Liver (tissue), 9 donors: ENCODE results near the gene NCF4. TPM values are rescaled to one million over a fixed set of nuclear protein-coding genes. Genes with fewer than 3 reads are reported as not detected.

ENCODE experiments used
- DNase-seq: peaks from one replicate; pipeline ENCODE4 v3.0.0-alpha.2; 2017; ENCODE audit warnings: low spot score
- H3K27ac ChIP-seq, 2 donors: one replicate each; pipeline ENCODE4 v1.7.0; 2013; ENCODE audit warnings: inconsistent platforms in 2 of 2, low read length in 2 of 2, control low read depth in 1 of 2, low read depth in 1 of 2, mild to moderate bottlenecking in 1 of 2
- H3K27me3 ChIP-seq, 4 donors: one replicate each; pipeline versions ENCODE4 v1.6.1 to v1.7.0; 2013; ENCODE audit warnings: low read length in 3 of 4, inconsistent platforms in 1 of 4, mild to moderate bottlenecking in 1 of 4, moderate library complexity in 1 of 4; ENCODE audit not compliant: control insufficient read depth in 4 of 4, insufficient read depth in 4 of 4
- H3K36me3 ChIP-seq, 4 donors: one replicate each; pipeline versions ENCODE4 v1.6.1 to v1.7.0; 2013; ENCODE audit warnings: low read length in 3 of 4, mild to moderate bottlenecking in 3 of 4, low read depth in 1 of 4, moderate library complexity in 1 of 4; ENCODE audit not compliant: control insufficient read depth in 4 of 4, insufficient read depth in 3 of 4
- H3K4me1 ChIP-seq, 4 donors: one replicate each; pipeline versions ENCODE4 v1.6.1 to v1.7.0; 2013; ENCODE audit warnings: low read length in 3 of 4, mild to moderate bottlenecking in 3 of 4, moderate library complexity in 1 of 4; ENCODE audit not compliant: control insufficient read depth in 4 of 4, insufficient read depth in 4 of 4
- H3K4me3 ChIP-seq, 3 donors: one replicate each; pipeline versions ENCODE4 v1.6.1 to v1.7.0; 2013; ENCODE audit warnings: low read length in 3 of 3, control low read depth in 1 of 3, low read depth in 1 of 3, mild to moderate bottlenecking in 1 of 3
- H3K9ac ChIP-seq, 2 donors: one replicate each; pipeline ENCODE4 v1.7.0; 2013; ENCODE audit warnings: low read length in 2 of 2, mild to moderate bottlenecking in 2 of 2, moderate library complexity in 2 of 2, control low read depth in 1 of 2, low read depth in 1 of 2
- H3K9me3 ChIP-seq, 4 donors: one replicate each; pipeline versions ENCODE4 v1.6.1 to v1.7.0; 2013; ENCODE audit warnings: low read length in 3 of 4; ENCODE audit not compliant: control insufficient read depth in 4 of 4
- CTCF ChIP-seq: fragments of 150-350 bp; IDR thresholded peaks from 2 replicates; pipeline ENCODE4 v1.5.1; 2017; ENCODE audit warnings: improper control_type of control experiment, low read depth, low read length; ENCODE audit not compliant: missing input control
- FOXA1 ChIP-seq: IDR thresholded peaks from 2 replicates; pipeline ENCODE4 v1.6.1; 2016; ENCODE audit warnings: antibody characterized with exemption
- GABPA ChIP-seq, 2 donors: IDR thresholded peaks in 1 of 2; conservative IDR thresholded peaks in 1 of 2; 2 replicates each; pipeline ENCODE4 v1.6.1; 2016; ENCODE audit warnings: antibody characterized with exemption in 2 of 2, mild to moderate bottlenecking in 1 of 2, moderate library complexity in 1 of 2
- HNF4A ChIP-seq, 2 donors: conservative IDR thresholded peaks; 2 replicates each; pipeline ENCODE4 v1.6.1; 2016; ENCODE audit warnings: antibody characterized with exemption in 2 of 2, mild to moderate bottlenecking in 2 of 2
- HNF4G ChIP-seq: IDR thresholded peaks from 2 replicates; pipeline ENCODE4 v1.6.1; 2016; ENCODE audit warnings: antibody characterized with exemption
- JUND ChIP-seq, 2 donors: IDR thresholded peaks; 2 replicates each; pipeline ENCODE4 v1.6.1; 2016; ENCODE audit warnings: antibody characterized with exemption in 2 of 2
- MAX ChIP-seq: IDR thresholded peaks from 2 replicates; pipeline ENCODE4 v1.6.1; 2016; ENCODE audit warnings: antibody characterized with exemption
- NR2F2 ChIP-seq: IDR thresholded peaks from 2 replicates; pipeline ENCODE4 v1.6.1; 2016; ENCODE audit warnings: antibody characterized with exemption
- RAD21 ChIP-seq, 2 donors: IDR thresholded peaks; 2 replicates each; pipeline ENCODE4 v1.6.1; 2016; ENCODE audit warnings: antibody characterized with exemption in 2 of 2, mild to moderate bottlenecking in 2 of 2
- REST ChIP-seq: IDR thresholded peaks from 2 replicates; pipeline ENCODE4 v1.6.1; 2016; ENCODE audit warnings: antibody characterized with exemption, mild to moderate bottlenecking
- RXRA ChIP-seq, 2 donors: IDR thresholded peaks; 2 replicates each; pipeline ENCODE4 v1.6.1; 2017 to 2018; ENCODE audit warnings: antibody characterized with exemption in 2 of 2, mild to moderate bottlenecking in 1 of 2
- SP1 ChIP-seq: IDR thresholded peaks from 2 replicates; pipeline ENCODE4 v1.6.1; 2018; ENCODE audit warnings: antibody characterized with exemption, mild to moderate bottlenecking
- TAF1 ChIP-seq: conservative IDR thresholded peaks from 2 replicates; pipeline ENCODE4 v1.6.1; 2016; ENCODE audit warnings: antibody characterized with exemption, mild to moderate bottlenecking
- YY1 ChIP-seq: IDR thresholded peaks from 2 replicates; pipeline ENCODE4 v1.6.1; 2016; ENCODE audit warnings: antibody characterized with exemption, mild to moderate bottlenecking
- ZBTB33 ChIP-seq: IDR thresholded peaks from 2 replicates; pipeline ENCODE4 v1.6.1; 2016; ENCODE audit warnings: antibody characterized with exemption
- WGBS: extraction: QIAGEN DNeasy Blood & Tissue Kit; methylation state at CpG from one replicate; pipeline ENCODE4 v1.1.7; 2013; 5-methylcytosine and 5-hydroxymethylcytosine counted together
- polyA plus RNA-seq, 2 donors: library from polyadenylated mRNA; stranded (reverse) in 1 of 2; unstranded in 1 of 2; fragments of 200-250 nt in 1 of 2; fragments of >200 nt in 1 of 2; fragmentation: Nextera tagmentation in 1 of 2; extraction: Ambion mirVana in 1 of 2; gene quantifications; one replicate each; pipeline versions ENCODE4 v1.2.1 to v1.2.3, GENCODE V29; 2013 to 2015
- total RNA-seq, 2 donors: library from RNA; depleted of rRNA; stranded (reverse); fragments of >200 nt; gene quantifications; one replicate each; pipeline ENCODE4 v1.2.3, GENCODE V29; 2014
- donor health status: healthy.
- donor health status: healthy.
- donor health status: healthy.
- donor health status: healthy.
- donor health status: healthy.

NCF4 gene
- total and polyA plus RNA-seq, 4 donors: 3.9 to 14.3 (median 5.4) TPM

- DNase-seq: no peak
- Histone ChIP-seq H3K27me3 (peaks cover 0 to 4% (median 0%) of the 10 kb centered on the region in 4 donors), H3K9ac (no peak overlapping the region), H3K36me3 (no peaks in the 10 kb centered on the region), H3K4me1 (no peaks in the 10 kb centered on the region), H3K9me3 (peaks cover 0 to 4% (median 0%) of the 10 kb centered on the region in 4 donors), H3K27ac (no peak overlapping the region), H3K4me3 (no peak overlapping the region)
- no peak for TF ChIP-seq TAF1
- 79% methylated on average over 21 of the region's 21 CpGs for WGBS
These were observed 62.5 kb downstream of the NCF4 start for GRCh38 chr22:36923131-36923788.

- H3K27me3 ChIP-seq: peaks cover 0 to 4% (median 0%) of the 10 kb centered on the region in 4 donors
These were observed 63.4 kb downstream of the NCF4 start for GRCh38 chr22:36924151-36924698.

More at GRCh38 chr22:36924151-36924698, 63.4 kb downstream of the NCF4 start:
- WGBS: 81% methylated on average over 8 of the region's 8 CpGs
- Histone ChIP-seq H3K4me1 (no peaks in the 10 kb centered on the region), H3K9ac (no peak overlapping the region), H3K36me3 (no peaks in the 10 kb centered on the region), H3K9me3 (no peaks in the 10 kb centered on the region), H3K4me3 (no peak overlapping the region), H3K27ac (no peak overlapping the region)
- DNase-seq: no peak
- no peak for TF ChIP-seq GABPA (IDR thresholded peaks at IDR 0.05 in 1 of 2, conservative IDR thresholded peaks at IDR 0.05 in 1 of 2)
- no peak for TF ChIP-seq YY1
- TF ChIP-seq RXRA (IDR thresholded peaks at IDR 0.05): no peak
- TF ChIP-seq HNF4G: no peak
- TF ChIP-seq CTCF: no peak
- TF ChIP-seq ZBTB33: no peak
- no peak for TF ChIP-seq REST
- no peak for TF ChIP-seq FOXA1
- no peak for TF ChIP-seq HNF4A (conservative IDR thresholded peaks at IDR 0.05)
- no peak for TF ChIP-seq SP1
- TF ChIP-seq TAF1: no peak
- TF ChIP-seq NR2F2: no peak
- no peak for TF ChIP-seq JUND (IDR thresholded peaks at IDR 0.05)
- TF ChIP-seq MAX: no peak
- TF ChIP-seq RAD21 (IDR thresholded peaks at IDR 0.05): no peak
